ENCODE measurements around the gene ADIPOQ. TPM values are rescaled to one million over a fixed set of nuclear protein-coding genes. Genes with fewer than 3 reads are reported as not detected.
"Not testable (repeated sequence)": the region's sequence is repeated elsewhere in the genome, so short reads cannot be mapped to it uniquely, and the experiment has no call there.

ADIPOQ gene
- total RNA-seq, 1 donor: not detected

DNA sequence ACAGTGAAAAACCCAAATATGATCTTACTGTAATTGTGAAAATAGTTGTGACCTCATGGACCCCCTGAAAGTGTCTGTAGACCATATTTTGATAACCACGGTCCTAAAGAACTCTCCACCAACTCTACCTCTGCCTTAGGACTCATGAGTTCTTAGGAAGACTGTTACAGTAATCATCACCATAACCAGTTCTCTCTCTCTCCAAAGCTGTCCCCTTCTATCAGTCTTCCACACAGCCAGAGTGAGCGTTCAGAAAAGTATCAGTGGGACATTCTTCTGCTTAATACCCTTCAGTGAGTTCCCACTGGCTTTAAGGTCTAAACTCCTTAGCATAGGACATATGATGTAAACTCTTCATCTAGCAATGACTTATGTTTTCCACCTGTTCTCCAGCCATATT, 60.2 kb downstream of the ADIPOQ start:
- DNase-seq (ENCODE audit: low read depth): no peak
- no peak overlapping the region for H3K4me3 ChIP-seq (ENCODE audit: low read depth, low read length)
- TF ChIP-seq, protein P1, sequence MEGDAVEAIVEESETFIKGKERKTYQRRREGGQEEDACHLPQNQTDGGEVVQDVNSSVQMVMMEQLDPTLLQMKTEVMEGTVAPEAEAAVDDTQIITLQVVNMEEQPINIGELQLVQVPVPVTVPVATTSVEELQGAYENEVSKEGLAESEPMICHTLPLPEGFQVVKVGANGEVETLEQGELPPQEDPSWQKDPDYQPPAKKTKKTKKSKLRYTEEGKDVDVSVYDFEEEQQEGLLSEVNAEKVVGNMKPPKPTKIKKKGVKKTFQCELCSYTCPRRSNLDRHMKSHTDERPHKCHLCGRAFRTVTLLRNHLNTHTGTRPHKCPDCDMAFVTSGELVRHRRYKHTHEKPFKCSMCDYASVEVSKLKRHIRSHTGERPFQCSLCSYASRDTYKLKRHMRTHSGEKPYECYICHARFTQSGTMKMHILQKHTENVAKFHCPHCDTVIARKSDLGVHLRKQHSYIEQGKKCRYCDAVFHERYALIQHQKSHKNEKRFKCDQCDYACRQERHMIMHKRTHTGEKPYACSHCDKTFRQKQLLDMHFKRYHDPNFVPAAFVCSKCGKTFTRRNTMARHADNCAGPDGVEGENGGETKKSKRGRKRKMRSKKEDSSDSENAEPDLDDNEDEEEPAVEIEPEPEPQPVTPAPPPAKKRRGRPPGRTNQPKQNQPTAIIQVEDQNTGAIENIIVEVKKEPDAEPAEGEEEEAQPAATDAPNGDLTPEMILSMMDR (IDR thresholded peaks at IDR 0.05; ENCODE audit: insufficient read depth, low read length): no peak

DNA sequence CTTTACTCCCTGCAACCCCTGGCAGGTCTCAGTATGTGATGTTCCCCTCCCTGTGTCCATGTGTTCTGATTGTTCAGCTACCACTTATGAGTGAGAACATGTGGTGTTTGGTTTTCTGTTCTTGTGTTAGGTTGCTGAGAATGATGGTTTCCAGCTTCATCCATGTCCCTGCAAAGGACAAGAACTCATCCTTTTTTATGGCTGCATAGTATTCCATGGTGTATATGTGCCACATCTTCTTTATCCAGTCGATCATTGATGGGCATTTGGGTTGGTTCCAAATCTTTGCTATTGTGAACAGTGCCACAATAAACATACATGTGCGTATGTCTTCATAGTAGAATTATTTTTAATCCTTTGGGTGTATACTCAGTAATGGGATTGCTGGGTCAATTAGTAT, 61.2 kb downstream of the ADIPOQ start:
- not testable (repeated sequence) for DNase-seq (ENCODE audit: low read depth); H3K4me3 ChIP-seq (ENCODE audit: low read depth, low read length)

DNA sequence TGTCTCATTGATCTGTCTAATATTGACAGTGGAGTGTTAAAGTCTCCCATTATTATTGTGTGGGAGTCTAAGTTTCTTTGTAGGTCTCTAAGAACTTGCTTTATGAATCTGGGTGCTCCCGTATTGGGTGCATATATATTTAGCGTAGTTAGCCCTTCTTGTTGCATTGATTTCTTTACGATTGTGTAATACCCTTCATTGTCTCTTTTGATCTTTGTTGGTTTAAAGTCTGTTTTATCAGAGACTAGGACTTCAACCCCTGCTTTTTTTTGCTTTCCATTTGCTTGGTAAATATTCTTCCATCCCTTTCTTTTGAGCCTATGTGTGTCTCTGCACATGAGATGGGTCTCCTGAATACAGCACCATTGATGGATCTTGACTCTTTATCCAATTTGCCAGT, 64.6 kb downstream of the ADIPOQ start:
- H3K4me3 ChIP-seq (ENCODE audit: low read depth, low read length); DNase-seq (ENCODE audit: low read depth): not testable (repeated sequence)

Other genes starting within 250 kb of the ADIPOQ start
- gene AHSG, start 229.7 kb upstream of the ADIPOQ start, total RNA-seq (ENCODE audit: low replicate concordance): not detected in 2 replicates
- gene FETUB, start 202.3 kb upstream of the ADIPOQ start, total RNA-seq (ENCODE audit: low replicate concordance): not detected in 2 replicates
- gene HRG, start 176.7 kb upstream of the ADIPOQ start, total RNA-seq (ENCODE audit: low replicate concordance): not detected in 2 replicates
- gene KNG1, start 125.4 kb upstream of the ADIPOQ start, total RNA-seq (ENCODE audit: low replicate concordance): not detected in 2 replicates
- gene EIF4A2, start 59.1 kb upstream of the ADIPOQ start, total RNA-seq (ENCODE audit: low replicate concordance): 383 and 640 TPM in 2 replicates
- gene RFC4, start 36.2 kb upstream of the ADIPOQ start, total RNA-seq (ENCODE audit: low replicate concordance): 13.2 and 48.4 TPM in 2 replicates
- gene ST6GAL1, start 87.8 kb downstream of the ADIPOQ start, total RNA-seq (ENCODE audit: low replicate concordance): 3.3 and 10.5 TPM in 2 replicates